Measurements from ENCODE around the gene TNFSF18. TPM values are rescaled to one million over a fixed set of nuclear protein-coding genes. Genes with fewer than 3 reads are reported as not detected.

TNFSF18 gene
- total and polyA plus RNA-seq, 2 experiments from 2014 or later, result 0.13 TPM; not detected in 1

- Histone ChIP-seq H3K4me1 (ENCODE audit: insufficient read depth) (no peaks in the 10 kb centered on the region), H3K9me3 (ENCODE audit: low read depth) (no peaks in the 10 kb centered on the region), H3K36me3 (replicated peaks; ENCODE audit: insufficient read depth, low read depth) (no peaks in the 10 kb centered on the region), H4K20me1 (ENCODE audit: insufficient read depth, poor library complexity, severe bottlenecking) (no peaks in the 10 kb centered on the region), H3K4me2 (no peak overlapping the region), H3K79me2 (no peaks in the 10 kb centered on the region), H3K27ac (no peak overlapping the region), H3K27me3 (no peaks in the 10 kb centered on the region), H2AFZ (no peak overlapping the region), H3K4me3 (no peak overlapping the region), H3K9me2 (replicated peaks; ENCODE audit: insufficient read depth) (no peaks in the 10 kb centered on the region)
- WGBS (ENCODE audit: low lambda C conversion rate, missing lambda C conversion rate), result 93% methylated on average over 1 of the region's 1 CpG
- no peak for DNase-seq (ENCODE audit: low spot score)
- TF ChIP-seq EZH2 (IDR thresholded peaks at IDR 0.05; ENCODE audit: borderline replicate concordance), result no peak
- no peak for TF ChIP-seq EZH2phosphoT487 (IDR thresholded peaks at IDR 0.05; ENCODE audit: low read depth, severe bottlenecking, unreplicated experiment)
- no peak for TF ChIP-seq CTCF (IDR thresholded peaks at IDR 0.05; ENCODE audit: poor library complexity)
Measured at GRCh38 chr1:173056365-173056764, 5.6 kb upstream of the TNFSF18 start.

- Histone ChIP-seq H3K4me3 (no peak overlapping the region), H3K27ac (no peak overlapping the region), H3K36me3 (replicated peaks; ENCODE audit: insufficient read depth, low read depth) (no peaks in the 10 kb centered on the region), H3K27me3 (no peaks in the 10 kb centered on the region), H3K4me1 (ENCODE audit: insufficient read depth) (no peaks in the 10 kb centered on the region), H3K9me2 (replicated peaks; ENCODE audit: insufficient read depth) (no peaks in the 10 kb centered on the region), H2AFZ (no peak overlapping the region), H3K4me2 (no peak overlapping the region), H3K79me2 (no peaks in the 10 kb centered on the region), H4K20me1 (ENCODE audit: insufficient read depth, poor library complexity, severe bottlenecking) (no peaks in the 10 kb centered on the region), H3K9me3 (ENCODE audit: low read depth) (no peaks in the 10 kb centered on the region)
- TF ChIP-seq CTCF (IDR thresholded peaks at IDR 0.05; ENCODE audit: poor library complexity) (no peak), EZH2 (IDR thresholded peaks at IDR 0.05; ENCODE audit: borderline replicate concordance) (no peak), EZH2phosphoT487 (IDR thresholded peaks at IDR 0.05; ENCODE audit: low read depth, severe bottlenecking, unreplicated experiment) (no peak)
- WGBS (ENCODE audit: low lambda C conversion rate, missing lambda C conversion rate), result 61% methylated on average over 4 of the region's 4 CpGs
- no peak for DNase-seq (ENCODE audit: low spot score)
Measured at GRCh38 chr1:173052681-173053196, 2.0 kb upstream of the TNFSF18 start.

GRCh38 chr1:173049322-173049633 lies 1.5 kb downstream of the TNFSF18 start:
- Histone ChIP-seq H3K4me3 (no peak overlapping the region), H4K20me1 (ENCODE audit: insufficient read depth, poor library complexity, severe bottlenecking) (no peaks in the 10 kb centered on the region), H3K27me3 (no peaks in the 10 kb centered on the region), H3K36me3 (replicated peaks; ENCODE audit: insufficient read depth, low read depth) (no peaks in the 10 kb centered on the region), H3K4me1 (ENCODE audit: insufficient read depth) (no peaks in the 10 kb centered on the region), H3K4me2 (no peak overlapping the region), H3K27ac (no peak overlapping the region), H3K9me3 (ENCODE audit: low read depth) (no peaks in the 10 kb centered on the region), H3K9me2 (replicated peaks; ENCODE audit: insufficient read depth) (no peaks in the 10 kb centered on the region), H2AFZ (no peak overlapping the region), H3K79me2 (no peaks in the 10 kb centered on the region)
- TF ChIP-seq CTCF (IDR thresholded peaks at IDR 0.05; ENCODE audit: poor library complexity) (no peak), EZH2phosphoT487 (IDR thresholded peaks at IDR 0.05; ENCODE audit: low read depth, severe bottlenecking, unreplicated experiment) (no peak), EZH2 (IDR thresholded peaks at IDR 0.05; ENCODE audit: borderline replicate concordance) (no peak)
- DNase-seq (ENCODE audit: low spot score), result no peak
